SKM-1 (cell line): Measurements from ENCODE around the gene SHISA9.

Experiments
- DNase-seq: peaks from one replicate; lab custom pipeline; 2025; ENCODE audit not compliant: unreplicated experiment; lab: John Stamatoyannopoulos, UW

The SHISA9 gene

DNA sequence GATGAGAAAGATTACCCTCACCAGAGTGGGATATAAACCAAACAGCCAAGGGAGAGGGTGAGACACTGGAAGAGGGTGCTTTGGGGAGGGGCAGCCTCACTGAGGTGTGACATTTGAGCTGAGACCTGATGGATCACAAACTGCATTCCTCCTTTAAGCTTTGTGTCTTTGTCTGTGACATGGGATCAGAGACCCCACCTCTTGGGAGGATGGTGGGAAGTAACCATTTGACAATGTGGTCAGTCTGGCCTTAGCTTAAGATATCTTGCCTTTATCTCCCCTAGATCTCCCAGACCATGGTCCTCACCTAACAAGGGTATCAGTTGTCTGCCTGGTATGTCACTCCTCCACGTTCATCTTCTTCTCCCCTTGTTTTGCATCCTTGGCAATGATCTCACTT, 163.4 kb downstream of the SHISA9 start:
- DNase-seq: no peak

DNA sequence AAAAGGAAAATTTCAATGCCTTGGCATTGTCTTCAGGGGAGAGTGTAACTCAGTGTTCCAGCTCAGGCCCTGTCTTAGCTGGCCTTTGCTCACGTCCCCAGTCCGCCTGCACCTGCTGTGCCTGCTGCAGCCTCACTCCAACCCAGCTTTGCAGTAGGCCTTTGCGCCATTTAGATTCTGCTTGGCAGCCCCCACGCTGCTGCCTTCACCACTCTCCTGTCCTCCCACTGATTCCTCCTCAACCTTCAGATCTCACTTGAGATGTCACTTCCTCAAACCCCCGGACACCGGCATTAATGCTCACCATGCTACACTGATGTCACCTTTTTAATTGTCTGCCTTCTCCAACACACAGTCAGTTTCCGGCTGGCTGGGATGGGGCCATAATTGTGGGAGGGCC, 166.2 kb downstream of the SHISA9 start:
- DNase-seq: no peak

DNA sequence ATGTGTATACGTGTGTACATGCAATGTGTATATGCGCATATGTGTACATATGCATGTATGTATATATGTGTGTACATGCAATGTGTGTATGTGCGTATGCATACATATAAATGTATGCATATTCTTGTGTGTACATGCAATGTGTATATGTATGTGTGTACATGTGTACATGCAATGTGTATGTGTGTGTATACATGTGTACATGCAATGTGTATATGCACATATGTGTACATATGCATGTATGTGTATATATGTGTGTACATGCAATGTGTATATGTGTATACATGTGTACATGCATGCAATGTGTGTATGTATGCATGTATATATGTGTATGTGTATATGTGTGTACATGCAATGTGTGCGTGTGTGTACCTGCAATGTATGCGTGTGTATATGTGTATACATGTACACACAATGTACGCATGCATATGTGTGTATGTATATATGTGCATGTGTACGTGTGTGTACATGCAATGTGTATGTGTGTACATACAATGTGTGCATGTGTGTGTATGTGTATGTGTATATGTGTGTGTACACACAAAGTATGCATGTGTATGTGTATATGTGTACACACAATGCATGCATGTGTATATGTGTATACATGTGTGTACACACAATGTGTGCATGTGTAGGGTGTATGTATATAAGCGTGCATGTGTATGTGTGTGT, 167.7 kb downstream of the SHISA9 start:
- no peak for DNase-seq

DNA sequence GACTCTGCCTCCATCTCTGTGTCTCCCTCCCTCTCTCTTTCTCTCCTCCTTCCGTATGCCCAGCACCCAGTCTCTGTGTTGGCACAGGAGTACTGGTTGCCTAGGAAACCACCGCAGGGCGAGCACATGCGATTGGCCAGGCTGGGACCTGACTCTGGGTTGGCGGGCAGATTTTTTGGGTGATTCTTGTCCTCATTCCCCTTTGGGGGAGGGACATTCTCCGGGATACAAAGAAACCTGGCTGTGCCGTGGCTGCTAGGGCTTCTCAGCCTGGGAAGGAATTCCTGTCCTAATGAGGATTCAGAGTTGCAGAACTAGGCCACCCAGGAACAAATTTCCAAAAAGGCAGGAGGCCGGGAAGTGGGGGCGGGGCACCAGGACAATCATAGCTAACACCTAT, 168.9 kb downstream of the SHISA9 start:
- DNase-seq: no peak

DNA sequence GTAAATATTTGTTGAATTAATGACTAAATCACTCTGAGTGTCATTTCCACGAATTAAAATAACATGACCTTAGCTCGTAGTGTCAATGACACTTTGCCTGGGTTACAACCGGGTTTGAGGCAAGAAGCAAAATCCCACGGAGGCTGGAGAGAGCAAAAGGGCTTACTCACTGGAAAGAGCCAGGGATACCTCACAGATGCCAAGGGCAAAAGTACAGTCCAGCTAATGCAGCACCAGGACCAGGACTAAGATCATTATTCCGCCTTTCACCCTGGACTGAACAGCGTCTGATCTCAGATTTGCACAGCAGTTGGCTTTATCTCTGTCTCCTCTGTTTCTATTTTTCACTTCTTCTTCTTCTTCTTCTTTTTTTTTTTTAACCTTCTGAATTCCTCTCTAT, 175.5 kb downstream of the SHISA9 start:
- DNase-seq: no peak

DNA sequence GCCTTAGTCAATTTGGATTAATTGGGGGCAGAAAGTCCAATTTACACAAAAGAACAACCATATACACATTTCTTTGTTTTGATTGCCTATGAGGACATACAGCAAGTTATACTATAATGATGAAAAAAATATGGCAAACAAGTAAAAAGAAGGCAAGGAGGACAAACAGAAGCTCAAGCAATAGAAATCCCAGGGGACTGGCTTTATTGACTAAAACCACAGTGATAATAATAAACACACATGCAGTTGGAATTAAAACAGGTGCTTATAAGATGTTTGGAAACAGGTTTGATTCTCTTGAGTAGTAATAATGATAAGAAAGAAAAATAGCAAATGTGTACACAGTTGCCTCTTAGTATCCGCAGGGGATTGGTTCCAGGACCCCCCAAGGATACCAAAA, 176.4 kb downstream of the SHISA9 start:
- no peak for DNase-seq

DNA sequence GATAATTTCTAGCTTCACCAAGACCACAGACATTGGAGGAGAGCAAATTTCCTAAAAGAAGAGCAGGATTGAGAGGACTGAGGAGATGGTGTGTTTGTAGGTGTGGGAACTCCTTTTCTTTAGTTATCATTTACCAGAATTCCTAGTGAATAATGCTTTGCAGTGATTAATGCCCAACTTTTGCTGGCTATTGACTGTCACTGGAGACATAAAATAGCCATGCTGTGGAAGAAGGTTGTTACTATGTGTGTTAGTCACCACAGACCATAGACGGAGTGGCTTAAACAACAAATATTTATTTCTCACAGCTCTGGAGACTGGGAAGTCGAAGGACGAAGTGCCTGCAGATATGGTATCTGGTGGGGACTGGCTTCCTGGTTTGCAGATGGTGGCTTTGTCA, 179.1 kb downstream of the SHISA9 start:
- no peak for DNase-seq

DNA sequence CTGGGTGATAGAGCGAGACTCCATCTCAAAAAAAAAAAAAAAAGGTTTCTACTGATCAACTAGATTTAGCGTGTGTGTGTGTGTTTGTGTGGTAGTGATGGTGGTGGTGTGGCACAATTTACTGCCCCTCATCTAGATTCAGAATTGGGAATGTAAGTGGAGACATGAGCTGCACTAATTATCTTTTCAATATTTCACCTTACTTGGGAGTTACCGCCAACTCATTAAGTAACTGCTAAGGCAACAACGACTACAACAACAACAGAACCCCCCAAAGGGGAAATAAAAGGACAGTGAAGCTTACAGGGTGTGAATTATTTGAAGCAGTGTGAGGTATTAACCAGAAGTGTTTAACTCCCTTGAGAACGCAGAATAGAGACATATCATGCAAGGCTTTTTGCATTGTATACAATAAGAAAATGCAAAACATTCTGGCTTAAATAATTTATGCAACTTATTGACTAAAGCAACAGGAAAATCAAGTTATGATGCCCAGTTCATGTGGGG, 180.5 kb downstream of the SHISA9 start:
- DNase-seq: no peak

DNA sequence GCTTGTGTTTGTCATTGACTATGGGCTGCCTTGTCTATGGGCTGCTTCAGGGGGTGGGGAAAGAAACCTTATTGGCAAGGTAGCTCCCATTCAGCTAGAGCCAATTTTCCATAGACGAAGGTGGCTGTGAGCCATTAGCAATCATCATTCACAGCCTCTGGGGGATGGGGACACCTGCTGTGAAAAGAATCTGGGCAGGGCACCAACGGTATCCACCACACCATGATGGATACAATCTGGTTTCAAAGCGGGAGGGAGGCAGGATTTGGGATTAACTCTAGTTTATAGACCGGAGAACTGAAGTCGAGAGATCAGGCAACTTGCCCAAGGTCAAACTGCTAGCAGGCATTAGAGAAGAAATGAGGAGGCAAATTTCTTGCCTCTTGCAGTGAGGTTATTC, 182.3 kb downstream of the SHISA9 start:
- DNase-seq: no peak

DNA sequence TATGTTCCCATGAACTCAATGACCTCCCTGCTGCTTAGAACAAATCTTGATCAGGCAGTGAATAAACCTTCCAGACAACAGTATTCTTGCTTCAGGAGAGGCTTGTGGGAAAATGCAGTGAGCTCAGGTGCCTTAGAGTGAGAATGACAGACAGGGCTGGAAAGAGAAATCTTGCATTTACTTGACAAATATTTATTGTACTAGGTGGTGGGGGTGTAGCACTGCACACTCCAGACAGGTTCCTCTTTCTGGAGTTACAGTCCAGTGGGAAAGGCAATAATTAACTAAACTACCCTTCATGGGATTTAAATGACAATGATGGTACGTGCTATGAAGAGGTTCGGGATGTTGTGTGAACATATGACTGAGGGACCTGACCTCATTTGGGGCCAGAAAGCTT, 182.9 kb downstream of the SHISA9 start:
- DNase-seq: no peak

DNA sequence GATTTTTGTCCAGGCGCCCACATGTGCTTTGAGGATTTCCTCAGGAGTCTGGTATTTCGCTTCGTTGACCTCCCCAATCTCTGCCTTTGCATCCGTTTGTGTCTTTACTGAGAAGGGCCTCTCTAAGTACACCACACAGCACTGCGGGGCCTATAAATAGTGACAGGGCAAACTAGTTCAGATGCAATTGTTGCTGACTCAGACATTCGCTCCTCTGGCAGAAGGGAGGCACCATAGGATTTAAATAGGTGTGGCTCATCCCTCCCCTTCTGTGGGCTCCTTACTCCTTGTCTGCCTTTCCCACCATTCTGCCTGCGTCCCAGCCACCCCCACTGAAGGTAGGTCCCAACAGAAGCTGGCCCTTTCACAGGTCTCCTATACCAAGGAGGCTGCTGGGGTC, 192.3 kb downstream of the SHISA9 start:
- no peak for DNase-seq

DNA sequence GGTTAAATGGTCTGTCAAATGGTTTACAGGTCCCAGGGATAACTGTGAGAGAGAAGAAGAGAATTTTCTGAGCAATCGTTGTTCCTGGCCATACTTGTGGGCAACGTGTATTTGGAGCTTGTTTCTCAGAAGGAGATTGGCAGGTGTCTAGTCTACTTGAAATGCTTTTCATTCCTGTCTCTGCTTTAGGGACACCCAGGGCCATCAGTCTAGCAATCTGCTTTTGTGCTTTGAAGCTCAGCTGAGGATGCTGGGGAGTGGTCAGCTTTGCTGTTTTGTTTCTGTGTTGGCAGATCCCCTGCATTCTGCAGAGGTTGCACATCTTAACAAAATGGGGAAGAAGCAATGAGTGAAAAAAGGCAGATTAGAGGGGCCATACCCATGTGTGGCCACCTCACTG, 193.7 kb downstream of the SHISA9 start:
- DNase-seq: no peak

DNA sequence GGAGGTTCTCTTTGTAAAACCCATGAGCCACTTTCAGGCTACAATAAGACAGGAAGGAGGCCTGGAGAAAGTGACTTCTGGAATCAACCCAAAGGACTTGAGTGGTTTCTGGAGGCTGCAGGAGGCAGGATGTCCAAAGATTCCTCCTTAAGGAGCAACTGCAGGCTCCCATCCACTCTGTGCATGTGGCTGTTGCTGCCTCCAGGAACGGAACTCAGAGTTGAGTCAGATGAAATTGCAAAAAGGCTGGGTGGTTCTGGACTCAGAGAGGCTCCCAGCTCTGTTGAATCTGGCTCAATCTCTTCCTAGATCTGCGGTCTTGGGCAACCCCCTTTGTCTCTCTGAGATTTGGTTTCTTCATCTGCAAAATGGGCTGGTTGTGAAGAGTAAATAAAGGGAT, 197.1 kb downstream of the SHISA9 start:
- DNase-seq: no peak

DNA sequence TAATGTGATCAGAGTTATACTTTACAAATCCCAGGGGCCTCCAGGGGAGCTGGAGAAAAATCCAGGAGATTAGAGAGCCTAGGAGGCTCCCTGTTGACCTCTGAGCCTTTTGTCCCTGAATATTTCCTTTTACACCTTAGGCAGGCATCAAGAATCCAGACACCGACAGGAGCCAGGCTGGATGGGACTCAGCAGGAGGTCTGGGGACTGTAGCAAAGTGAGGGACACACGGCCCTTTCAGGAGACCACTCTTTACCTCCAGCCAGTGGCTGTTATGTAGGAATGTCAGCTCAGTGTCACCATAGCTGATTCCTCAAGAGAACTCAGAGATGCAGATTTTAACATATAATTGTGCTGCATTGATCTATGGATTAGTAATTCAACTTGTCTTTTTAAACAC, 198.4 kb downstream of the SHISA9 start:
- no peak for DNase-seq

DNA sequence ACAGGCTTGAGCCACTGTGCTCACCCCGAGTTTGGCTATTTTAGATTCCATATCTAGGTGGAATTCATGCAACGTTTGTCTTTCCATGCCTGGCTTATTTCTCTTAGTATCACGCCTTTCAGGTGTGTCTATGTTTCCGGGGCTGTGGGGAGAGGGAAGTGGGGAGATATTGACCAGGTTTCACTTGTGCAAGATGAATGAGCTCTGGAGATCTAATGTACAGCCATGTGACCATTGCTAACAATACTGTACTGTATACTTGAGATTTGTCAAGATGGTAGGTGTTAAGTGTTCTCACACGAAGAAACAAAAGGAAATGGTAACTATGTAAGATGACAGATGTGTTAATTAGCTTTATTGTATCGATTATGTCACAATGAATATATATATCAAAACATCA, 199.6 kb downstream of the SHISA9 start:
- DNase-seq: no peak

DNA sequence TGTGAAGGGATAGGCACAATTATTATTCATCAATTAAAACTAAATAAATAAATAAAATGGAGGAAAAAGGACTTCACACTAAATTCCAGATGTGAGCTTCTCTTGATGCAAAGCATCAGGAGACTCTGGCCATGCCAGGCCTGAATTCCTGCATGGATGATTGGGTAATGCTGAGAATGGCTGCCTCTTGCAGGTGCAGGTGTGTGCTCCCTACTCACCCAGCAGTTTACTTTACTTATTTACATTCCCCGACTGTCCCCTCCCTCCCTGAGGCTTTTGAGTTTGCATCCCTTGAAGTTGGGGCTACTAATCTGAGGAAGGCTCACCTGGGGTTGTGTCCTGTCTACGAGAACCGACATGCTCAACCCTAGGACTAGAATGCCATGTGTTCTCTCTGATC, 200.4 kb downstream of the SHISA9 start:
- no peak for DNase-seq

DNA sequence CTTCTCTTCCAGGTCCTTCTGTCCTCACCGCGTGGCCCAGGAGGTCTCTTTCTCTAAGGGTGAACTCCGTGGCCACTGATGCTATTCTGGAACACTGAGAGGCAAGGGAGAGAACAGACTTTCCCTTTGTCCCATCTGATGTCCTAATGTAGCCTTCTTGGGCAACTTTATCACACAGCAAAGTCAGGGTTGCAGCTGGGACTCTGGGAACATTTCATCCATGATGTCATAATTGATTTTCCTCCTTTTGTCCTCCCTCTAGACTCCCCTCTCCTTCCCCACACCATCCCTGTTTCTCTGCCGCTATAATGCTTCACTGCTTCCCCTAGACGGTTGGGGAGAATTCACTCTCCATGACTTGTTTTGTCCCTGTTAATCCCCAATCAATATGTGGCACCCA, 201.0 kb downstream of the SHISA9 start:
- no peak for DNase-seq

DNA sequence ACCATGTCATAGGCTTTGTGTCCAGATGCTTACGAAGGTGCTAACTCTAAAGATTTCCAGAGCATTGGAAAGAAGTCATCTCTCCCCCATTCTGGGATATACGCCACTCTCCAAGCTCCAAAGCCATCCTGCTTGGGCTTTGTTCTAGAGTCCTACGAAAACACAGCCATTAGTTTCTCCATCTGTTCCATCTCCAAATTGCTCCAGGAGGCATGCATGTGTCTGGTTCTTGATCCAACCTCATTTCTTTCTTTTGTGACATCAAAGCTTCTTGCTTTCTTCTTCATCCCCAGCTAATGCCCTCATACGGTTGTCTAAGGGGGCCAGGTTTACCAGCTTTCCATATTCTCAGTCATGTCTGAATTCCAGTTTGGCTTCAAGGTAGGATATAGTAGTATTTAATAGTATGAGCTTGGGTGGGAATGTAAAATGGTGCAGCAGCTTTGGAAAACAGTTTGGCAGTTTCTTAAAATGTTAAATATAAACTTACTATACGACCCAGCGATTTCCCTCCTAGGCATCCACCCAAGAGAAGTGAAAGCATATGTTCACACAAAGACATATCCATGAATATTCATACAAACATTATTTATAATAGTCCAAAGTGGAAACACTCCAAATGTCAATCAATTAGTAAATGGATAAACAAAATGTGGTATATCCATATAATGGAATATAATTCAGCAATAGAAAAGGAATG, 202.6 kb downstream of the SHISA9 start:
- no peak for DNase-seq

DNA sequence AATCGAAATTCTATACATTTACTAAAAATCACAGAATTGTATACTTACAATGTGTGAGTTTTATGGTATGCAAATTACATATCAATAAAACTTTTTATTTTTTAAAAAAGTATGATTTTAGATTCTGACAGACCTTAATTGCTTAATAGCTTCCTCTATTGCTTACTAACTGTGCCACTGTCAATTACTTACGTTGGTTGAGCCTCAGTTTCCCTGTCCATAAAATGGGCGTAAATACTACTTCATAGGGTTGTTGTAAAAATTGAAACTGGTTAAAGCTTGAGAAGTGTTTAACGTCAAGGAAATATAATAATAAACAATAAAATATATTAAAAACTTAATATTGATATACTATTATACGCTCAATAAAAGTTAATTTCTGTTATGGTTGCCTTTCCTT, 203.4 kb downstream of the SHISA9 start:
- DNase-seq: no peak

DNA sequence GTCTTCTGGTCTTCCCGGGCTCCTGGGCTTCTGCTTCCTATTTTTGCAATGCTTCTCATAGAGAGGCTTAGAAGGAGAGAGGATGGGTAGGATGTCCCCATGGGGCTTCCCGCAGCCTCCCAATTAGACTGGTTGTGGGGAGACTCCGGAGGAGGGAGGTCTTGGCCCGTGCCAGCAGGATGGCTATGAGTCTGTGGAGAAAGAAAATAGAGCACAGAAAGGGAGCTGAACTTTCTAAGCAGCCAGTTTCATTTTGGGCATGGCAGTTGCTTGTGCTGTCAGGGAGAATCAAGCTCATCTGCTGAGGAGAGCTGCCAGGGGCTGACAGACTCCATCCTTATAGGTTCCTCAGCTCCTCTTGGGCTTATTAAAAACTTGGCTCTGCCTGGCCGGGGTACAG, 204.0 kb downstream of the SHISA9 start:
- DNase-seq: no peak

DNA sequence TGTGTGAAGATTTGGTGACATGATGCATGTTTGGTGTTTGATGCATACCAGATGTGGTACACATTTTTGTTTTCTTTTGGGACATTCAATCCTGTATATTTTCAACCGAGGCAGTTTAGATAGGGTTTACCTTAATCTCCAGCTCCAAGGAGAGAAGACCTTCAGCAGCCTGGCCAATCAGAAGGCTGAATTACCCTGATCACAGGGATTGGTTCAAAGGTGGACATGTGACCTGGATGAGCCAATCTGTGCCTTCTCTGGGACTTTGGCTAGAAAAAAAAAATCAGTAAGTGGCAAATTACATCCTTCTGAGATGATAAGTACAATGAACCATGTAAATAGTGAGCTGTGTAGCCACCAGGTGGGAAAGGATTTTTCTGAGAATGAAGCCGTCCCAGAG, 205.1 kb downstream of the SHISA9 start:
- no peak for DNase-seq

DNA sequence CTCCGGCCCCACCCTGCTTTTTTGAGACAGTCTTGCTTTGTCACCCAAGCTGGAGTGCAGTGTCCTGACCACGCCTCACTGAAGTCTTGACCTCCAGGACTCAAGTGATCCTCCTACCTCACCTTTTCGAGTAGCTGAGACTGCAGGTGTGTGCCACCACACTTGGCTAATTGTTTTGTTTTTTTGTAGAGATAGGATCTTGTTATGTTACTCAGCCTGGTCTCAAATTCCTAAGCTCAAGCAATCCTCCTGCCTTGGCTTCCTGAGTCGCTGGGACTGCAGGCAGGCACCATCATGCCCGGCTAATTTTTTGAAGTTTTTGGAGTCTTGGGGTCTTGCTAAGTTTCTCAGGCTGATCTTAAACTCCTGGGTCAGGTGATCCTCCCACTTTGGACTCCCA, 206.7 kb downstream of the SHISA9 start:
- no peak for DNase-seq

DNA sequence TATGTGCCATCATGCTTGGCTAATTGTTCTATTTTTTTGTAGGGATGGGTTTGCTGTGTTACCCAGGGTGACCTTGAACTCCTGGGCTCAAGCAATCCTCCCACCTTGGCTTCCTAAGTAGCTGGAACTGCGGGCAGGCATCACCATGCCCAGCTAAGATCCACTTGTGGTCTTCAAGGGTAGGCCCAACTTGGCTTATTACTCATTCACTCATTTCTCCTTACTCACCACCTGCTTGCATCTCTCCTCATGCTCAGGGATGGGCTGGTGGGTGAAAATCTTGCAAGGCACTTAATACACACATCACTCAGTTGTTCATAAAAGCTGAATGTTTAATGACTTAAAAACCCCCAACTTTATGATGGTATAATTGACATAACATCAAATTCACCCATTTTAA, 207.8 kb downstream of the SHISA9 start:
- no peak for DNase-seq
